Type B pancreatic cell (in vitro differentiated cells): ENCODE data around the gene CLTRN. TPM values are rescaled to one million over a fixed set of nuclear protein-coding genes. Genes with fewer than 3 reads are reported as not detected.

Source experiments
- DNase-seq: peaks from one replicate; pipeline ENCODE4 v3.0.0; 2021; ENCODE audit warnings: mixed read lengths; ENCODE audit not compliant: unreplicated experiment; ENCODE audit errors: extremely low spot score
- H3K27ac Mint-ChIP-seq: 2 replicates; pipeline ENCODE4 v1.8.0; 2021; ENCODE audit warnings: mild to moderate bottlenecking, mixed read lengths
- H3K27me3 Mint-ChIP-seq: 2 replicates; pipeline ENCODE4 v1.8.0; 2021; ENCODE audit warnings: mixed read lengths
- H3K36me3 Mint-ChIP-seq: 2 replicates; pipeline ENCODE4 v1.8.0; 2021; ENCODE audit warnings: mixed read lengths
- H3K4me1 Mint-ChIP-seq: one replicate; pipeline ENCODE4 v1.8.0; 2021; ENCODE audit warnings: mixed read lengths; ENCODE audit not compliant: unreplicated experiment
- H3K4me3 Mint-ChIP-seq: 2 replicates; pipeline ENCODE4 v1.8.0; 2021; ENCODE audit warnings: mild to moderate bottlenecking, mixed read lengths
- H3K9me3 Mint-ChIP-seq: 2 replicates; pipeline ENCODE4 v1.8.0; 2021; ENCODE audit warnings: mixed read lengths
- CTCF ChIP-seq: fragments of 200-600 bp; sonication (generic); conservative IDR thresholded peaks from 2 replicates; pipeline ENCODE4 v1.5.0; 2021; ENCODE audit warnings: antibody characterized with exemption, mild to moderate bottlenecking
- total RNA-seq: library from RNA; stranded (reverse); gene quantifications from 2 replicates; pipeline ENCODE4 v1.2.1, GENCODE V29; 2021; ENCODE audit warnings: low replicate concordance

CLTRN gene
- total RNA-seq, 1 donor from 2014 or later = 1.6 TPM

- Mint-ChIP-seq H3K36me3 (peaks cover 4% of the 10 kb centered on the region), H3K9me3 (peaks cover 5% of the 10 kb centered on the region), H3K27me3 (no peaks in the 10 kb centered on the region), H3K4me1 (peaks cover 18% of the 10 kb centered on the region), H3K4me3 (no peak overlapping the region), H3K27ac (peak overlapping the region; percentile 53)
- no peak for DNase-seq
- no peak for TF ChIP-seq CTCF
These were observed 58.5 kb downstream of the CLTRN start for GRCh38 chrX:15606136-15606535.

- H3K27ac Mint-ChIP-seq = no peak overlapping the region
- DNase-seq = no peak
- peaks cover 5% of the 10 kb centered on the region for H3K9me3 Mint-ChIP-seq
These were observed 59.4 kb downstream of the CLTRN start for GRCh38 chrX:15605226-15605625.

GRCh38 chrX:15602761-15603160 lies 61.8 kb downstream of the CLTRN start:
- Mint-ChIP-seq H3K4me3 (peak overlapping the region; percentile 60), H3K27me3 (no peaks in the 10 kb centered on the region), H3K36me3 (peaks cover 4% of the 10 kb centered on the region), H3K9me3 (peaks cover 5% of the 10 kb centered on the region), H3K27ac (peak overlapping the region; percentile 88), H3K4me1 (peaks cover 18% of the 10 kb centered on the region)
- TF ChIP-seq CTCF = no peak
- DNase-seq = no peak

More at GRCh38 chrX:15605226-15605625, 59.4 kb downstream of the CLTRN start:
- Mint-ChIP-seq H3K4me3 (no peak overlapping the region), H3K4me1 (peaks cover 18% of the 10 kb centered on the region), H3K27me3 (no peaks in the 10 kb centered on the region), H3K36me3 (peaks cover 4% of the 10 kb centered on the region)
- TF ChIP-seq CTCF = no peak

- TF ChIP-seq CTCF = no peak
- Mint-ChIP-seq H3K27ac (peak overlapping the region; percentile 88), H3K27me3 (no peaks in the 10 kb centered on the region), H3K36me3 (peaks cover 4% of the 10 kb centered on the region), H3K4me3 (peak overlapping the region; percentile 68), H3K9me3 (peaks cover 5% of the 10 kb centered on the region), H3K4me1 (peaks cover 18% of the 10 kb centered on the region)
- DNase-seq = no peak
These were observed 62.7 kb downstream of the CLTRN start for GRCh38 chrX:15601932-15602331.

- TF ChIP-seq CTCF = no peak
- Mint-ChIP-seq H3K27ac (peak within 1 kb of the TSS; percentile 88), H3K4me1 (peaks cover 12% of the 10 kb centered on the region), H3K4me3 (peak within 1 kb of the TSS; percentile 68), H3K27me3 (no peaks in the 10 kb centered on the region), H3K36me3 (peaks cover 4% of the 10 kb centered on the region), H3K9me3 (peaks cover 5% of the 10 kb centered on the region)
- DNase-seq = no peak
These were observed 63.9 kb downstream of the CLTRN start, which contains the start of gene ACE2 for GRCh38 chrX:15600745-15601144. TSS of gene ACE2 (minus strand) at chrX:15600960. CDS start at chrX:15600911, 49 bp downstream.

GRCh38 chrX:15600049-15600448 lies 64.6 kb downstream of the CLTRN start:
- H3K4me3 Mint-ChIP-seq = no peak overlapping the region
- no peaks in the 10 kb centered on the region for H3K27me3 Mint-ChIP-seq
- DNase-seq = no peak
- peaks cover 5% of the 10 kb centered on the region for H3K4me1 Mint-ChIP-seq
- TF ChIP-seq CTCF = no peak
- peaks cover 5% of the 10 kb centered on the region for H3K9me3 Mint-ChIP-seq
- H3K36me3 Mint-ChIP-seq = peaks cover 4% of the 10 kb centered on the region
- H3K27ac Mint-ChIP-seq = peak overlapping the region; percentile 32
